Esophagus muscularis mucosa (tissue), 4 donors: ENCODE results near the gene GSG1L. TPM values are rescaled to one million over a fixed set of nuclear protein-coding genes. Genes with fewer than 3 reads are reported as not detected.

Experiments
- DNase-seq: peaks from one replicate; pipeline ENCODE4 v3.0.0-alpha.2; 2017; ENCODE audit errors: extremely low spot score
- H3K27ac ChIP-seq, 4 donors: fragments of 200-600 bp; sonication (generic); replicated peaks in 1 of 4; 1 replicate in 3 of 4; 2 replicates in 1 of 4; pipeline ENCODE4 v1.5.1; 2016 to 2019; ENCODE audit warnings: mild to moderate bottlenecking in 1 of 4
- H3K27me3 ChIP-seq, 4 donors: fragments of 200-600 bp; sonication (generic); one replicate each; pipeline versions ENCODE4 v1.5.1 to v1.6.0; 2016 to 2019
- H3K36me3 ChIP-seq, 4 donors: fragments of 200-600 bp; sonication (generic); one replicate each; pipeline ENCODE4 v1.5.1; 2016 to 2019
- H3K4me1 ChIP-seq, 4 donors: fragments of 200-600 bp; sonication (generic); one replicate each; pipeline ENCODE4 v1.5.1; 2016 to 2019
- H3K4me3 ChIP-seq, 4 donors: fragments of 200-600 bp; sonication (generic); 1 replicate in 2 of 4; 2 replicates in 2 of 4; pipeline ENCODE4 v1.5.1; 2016 to 2019; ENCODE audit warnings: mild to moderate bottlenecking in 4 of 4, moderate library complexity in 1 of 4
- H3K9me3 ChIP-seq, 4 donors: fragments of 200-600 bp; sonication (generic); 1 replicate in 3 of 4; 2 replicates in 1 of 4; pipeline ENCODE4 v1.5.1; 2016 to 2019
- EP300 ChIP-seq: sonication (generic); formaldehyde crosslinking; IDR thresholded peaks from one replicate; pipeline ENCODE4 v1.6.1; 2017; ENCODE audit warnings: antibody characterized with exemption
- POLR2A ChIP-seq: fragments of 450-650 bp; IDR thresholded peaks from one replicate; pipeline ENCODE4 v1.6.1; 2017; ENCODE audit warnings: antibody characterized with exemption, moderate library complexity, mild to moderate bottlenecking, low read depth
- POLR2AphosphoS5 ChIP-seq, 2 donors: sonication (generic); formaldehyde crosslinking; IDR thresholded peaks; one replicate each; pipeline ENCODE4 v1.6.1; 2017; ENCODE audit warnings: antibody characterized with exemption in 2 of 2
- WGBS: methylation state at CpG from one replicate; pipeline ENCODE4 v1.1.5; 2018; 5-methylcytosine and 5-hydroxymethylcytosine counted together
- intact Hi-C: fragments of 100-400 bp; cut with DNase I; formaldehyde crosslinking; loops from one replicate; pipeline ENCODE4 v1.15.1; 2023
- total RNA-seq, 4 donors: library from RNA; depleted of rRNA; stranded (reverse); fragments of >200 nt; gene quantifications; one replicate each; pipeline versions ENCODE4 v1.1.0 to v1.2.1, GENCODE V29; 2016
- TF ChIP-seq, protein P1 (sequence below), 3 experiments: fragments of 200-600 bp in 2 of 3; fragments of 450-650 bp in 1 of 3; sonication (generic) in 2 of 3; IDR thresholded peaks; one replicate each; pipeline ENCODE4 v1.5.1; 2017 to 2019; ENCODE audit warnings: antibody characterized with exemption in 3 of 3, mild to moderate bottlenecking in 2 of 3, moderate library complexity in 1 of 3

GSG1L gene
- total RNA-seq, 4 donors from 2014 or later = 0.19 to 0.83 TPM; not detected in 2

GRCh38 chr16:27920391-27920891 is 143.1 kb downstream of the GSG1L start:
- intact Hi-C loops = no loop called here
- Histone ChIP-seq H3K36me3 (no peaks in the 10 kb centered on the region), H3K9me3 (no peaks in the 10 kb centered on the region), H3K4me3 (no peak overlapping the region), H3K27ac (no peak overlapping the region), H3K4me1 (no peaks in the 10 kb centered on the region), H3K27me3 (peaks cover 0 to 53% (median 4%) of the 10 kb centered on the region in 4 donors)
- TF ChIP-seq POLR2AphosphoS5 (IDR thresholded peaks at IDR 0.05) = no peak
- no peak for TF ChIP-seq POLR2A
- TF ChIP-seq, protein P1, sequence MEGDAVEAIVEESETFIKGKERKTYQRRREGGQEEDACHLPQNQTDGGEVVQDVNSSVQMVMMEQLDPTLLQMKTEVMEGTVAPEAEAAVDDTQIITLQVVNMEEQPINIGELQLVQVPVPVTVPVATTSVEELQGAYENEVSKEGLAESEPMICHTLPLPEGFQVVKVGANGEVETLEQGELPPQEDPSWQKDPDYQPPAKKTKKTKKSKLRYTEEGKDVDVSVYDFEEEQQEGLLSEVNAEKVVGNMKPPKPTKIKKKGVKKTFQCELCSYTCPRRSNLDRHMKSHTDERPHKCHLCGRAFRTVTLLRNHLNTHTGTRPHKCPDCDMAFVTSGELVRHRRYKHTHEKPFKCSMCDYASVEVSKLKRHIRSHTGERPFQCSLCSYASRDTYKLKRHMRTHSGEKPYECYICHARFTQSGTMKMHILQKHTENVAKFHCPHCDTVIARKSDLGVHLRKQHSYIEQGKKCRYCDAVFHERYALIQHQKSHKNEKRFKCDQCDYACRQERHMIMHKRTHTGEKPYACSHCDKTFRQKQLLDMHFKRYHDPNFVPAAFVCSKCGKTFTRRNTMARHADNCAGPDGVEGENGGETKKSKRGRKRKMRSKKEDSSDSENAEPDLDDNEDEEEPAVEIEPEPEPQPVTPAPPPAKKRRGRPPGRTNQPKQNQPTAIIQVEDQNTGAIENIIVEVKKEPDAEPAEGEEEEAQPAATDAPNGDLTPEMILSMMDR (IDR thresholded peaks at IDR 0.05) = no peak
- no peak for TF ChIP-seq EP300
- DNase-seq = no peak
- WGBS = 18% methylated on average over 9 of the region's 11 CpGs

DNA sequence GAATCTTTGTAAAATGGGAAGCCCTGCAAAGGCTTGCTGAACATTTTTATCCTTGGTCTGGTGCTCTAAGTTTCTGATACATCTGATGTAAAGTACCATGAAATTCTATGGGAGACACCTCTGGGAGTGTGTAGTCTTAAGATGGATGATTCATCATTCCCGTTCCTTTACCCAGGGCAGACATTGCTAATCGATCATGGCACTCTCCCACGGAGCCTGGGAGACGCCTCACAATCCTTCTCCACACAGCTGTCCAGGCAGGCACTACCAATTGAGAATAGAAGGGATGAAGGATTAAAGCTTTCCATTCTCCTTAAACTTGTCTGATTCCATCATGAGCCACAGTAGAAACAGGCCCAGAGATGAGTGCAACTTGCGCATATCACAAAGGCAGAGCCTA is 144.8 kb downstream of the GSG1L start:
- DNase-seq = no peak
- H3K4me3 ChIP-seq = no peak overlapping the region
- WGBS = 56% methylated on average over 5 of the region's 5 CpGs
- H3K4me1 ChIP-seq = no peaks in the 10 kb centered on the region
- no peaks in the 10 kb centered on the region for H3K9me3 ChIP-seq
- intact Hi-C loops = no loop called here
- peaks cover 0 to 62% (median 4%) of the 10 kb centered on the region in 4 donors for H3K27me3 ChIP-seq
- H3K27ac ChIP-seq = no peak overlapping the region
- no peak for TF ChIP-seq EP300
- TF ChIP-seq POLR2A = no peak
- TF ChIP-seq, protein P1 (IDR thresholded peaks at IDR 0.05) = no peak
- no peak for TF ChIP-seq POLR2AphosphoS5 (IDR thresholded peaks at IDR 0.05)
- H3K36me3 ChIP-seq = no peaks in the 10 kb centered on the region

GRCh38 chr16:27917949-27918348 is 145.6 kb downstream of the GSG1L start:
- Histone ChIP-seq H3K27me3 (peaks cover 0 to 57% (median 4%) of the 10 kb centered on the region in 4 donors), H3K4me1 (no peaks in the 10 kb centered on the region), H3K27ac (no peak overlapping the region), H3K4me3 (no peak overlapping the region), H3K36me3 (no peaks in the 10 kb centered on the region), H3K9me3 (no peaks in the 10 kb centered on the region)
- DNase-seq = no peak
- TF ChIP-seq POLR2A = no peak
- no peak for TF ChIP-seq EP300
- no peak for TF ChIP-seq POLR2AphosphoS5 (IDR thresholded peaks at IDR 0.05)
- TF ChIP-seq, protein P1 (IDR thresholded peaks at IDR 0.05) = no peak
- 67% methylated on average over 1 of the region's 1 CpG for WGBS
- intact Hi-C loops = no loop called here

- WGBS = 53% methylated on average over 2 of the region's 2 CpGs
- no peaks in the 10 kb centered on the region for H3K4me1 ChIP-seq
- H3K4me3 ChIP-seq = no peak overlapping the region
- peaks cover 0 to 17% (median 1%) of the 10 kb centered on the region in 4 donors for H3K27me3 ChIP-seq
- no peak overlapping the region for H3K27ac ChIP-seq
- TF ChIP-seq POLR2AphosphoS5 (IDR thresholded peaks at IDR 0.05) (no peak), EP300 (no peak), POLR2A (no peak)
- TF ChIP-seq, protein P1 (IDR thresholded peaks at IDR 0.05) = no peak
- no peaks in the 10 kb centered on the region for H3K9me3 ChIP-seq
- no peaks in the 10 kb centered on the region for H3K36me3 ChIP-seq
- intact Hi-C loops = no loop called here
- no peak for DNase-seq
These were observed 152.0 kb downstream of the GSG1L start for GRCh38 chr16:27911486-27911885.

DNA sequence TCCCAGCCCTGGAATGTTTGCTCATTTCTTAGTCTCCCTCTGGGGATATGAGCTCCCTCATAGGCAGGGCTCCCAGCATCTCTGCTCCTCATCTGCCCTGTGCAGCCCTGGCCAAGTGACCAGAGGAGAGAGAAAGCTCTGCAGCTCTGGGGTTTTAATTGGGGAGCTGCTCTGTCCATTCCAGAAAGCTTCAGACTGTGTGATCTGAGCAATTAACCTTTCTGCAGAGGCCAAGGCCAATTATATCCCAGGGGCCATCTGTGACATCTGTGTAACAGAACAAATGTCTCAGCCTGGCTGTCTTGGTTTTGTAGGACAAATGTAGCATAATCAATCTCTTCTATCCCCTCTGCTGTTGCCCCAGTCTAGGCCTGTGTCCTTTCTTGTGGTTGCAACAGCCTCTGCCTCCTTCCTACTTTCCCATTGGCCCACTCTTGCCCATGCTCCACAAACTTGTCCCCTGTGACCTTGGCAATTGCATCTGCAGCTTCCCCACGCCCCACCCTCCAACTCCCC is 156.0 kb downstream of the GSG1L start:
- Histone ChIP-seq H3K27me3 (peaks cover 0 to 22% (median 0%) of the 10 kb centered on the region in 4 donors), H3K36me3 (no peaks in the 10 kb centered on the region), H3K9me3 (no peaks in the 10 kb centered on the region), H3K4me3 (no peak overlapping the region), H3K4me1 (no peaks in the 10 kb centered on the region), H3K27ac (no peak overlapping the region)
- no peak for DNase-seq
- intact Hi-C loops = no loop called here
- 71% methylated on average over 1 of the region's 1 CpG for WGBS
- TF ChIP-seq POLR2AphosphoS5 (IDR thresholded peaks at IDR 0.05) (no peak), EP300 (no peak), POLR2A (no peak)
- TF ChIP-seq, protein P1 (IDR thresholded peaks at IDR 0.05) = no peak
